HG03558 (cell line): ENCODE measurements around the gene RRAS.

Experiments used
- ATAC-seq: cut with Tn5 transposase; IDR thresholded peaks from one replicate; pipeline ENCODE4 v1.9.1; 2021; ENCODE audit warnings: moderate number of reproducible peaks; ENCODE audit not compliant: unreplicated experiment; ENCODE audit errors: extremely low read depth

RRAS gene

DNA sequence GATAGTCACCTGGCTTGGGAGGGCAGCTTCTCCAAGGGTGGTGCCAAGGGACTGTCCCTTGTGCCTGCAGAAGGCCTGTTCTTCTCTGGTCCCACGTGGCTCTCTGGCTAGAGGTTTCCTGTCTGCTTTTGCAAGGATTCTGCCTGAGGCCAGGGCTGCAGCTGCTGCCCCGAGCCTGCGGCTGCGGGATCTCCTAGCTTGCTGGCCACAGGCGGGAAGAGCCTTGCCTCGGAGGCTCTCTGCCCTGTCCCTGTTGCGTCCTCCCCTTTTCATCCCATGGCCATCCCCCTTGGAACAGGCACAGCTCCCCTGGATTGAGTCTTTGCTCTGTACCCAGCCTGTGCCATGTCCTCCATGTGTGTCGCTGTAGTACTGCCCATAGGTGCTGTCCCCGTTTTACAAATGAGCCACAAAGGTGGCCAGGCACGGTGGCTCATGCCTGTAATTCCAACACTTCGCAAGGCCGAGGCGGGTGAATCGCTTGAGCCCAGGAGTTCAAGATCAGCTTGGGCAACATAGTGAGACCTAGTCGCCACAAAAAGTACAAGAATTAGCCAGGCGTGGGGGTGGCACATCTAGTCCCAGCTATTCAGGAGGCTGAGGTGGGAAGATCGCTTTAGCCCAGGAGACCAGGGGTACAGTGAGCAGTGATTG lies 16.6 kb upstream of the RRAS start:
- no peak for ATAC-seq

DNA sequence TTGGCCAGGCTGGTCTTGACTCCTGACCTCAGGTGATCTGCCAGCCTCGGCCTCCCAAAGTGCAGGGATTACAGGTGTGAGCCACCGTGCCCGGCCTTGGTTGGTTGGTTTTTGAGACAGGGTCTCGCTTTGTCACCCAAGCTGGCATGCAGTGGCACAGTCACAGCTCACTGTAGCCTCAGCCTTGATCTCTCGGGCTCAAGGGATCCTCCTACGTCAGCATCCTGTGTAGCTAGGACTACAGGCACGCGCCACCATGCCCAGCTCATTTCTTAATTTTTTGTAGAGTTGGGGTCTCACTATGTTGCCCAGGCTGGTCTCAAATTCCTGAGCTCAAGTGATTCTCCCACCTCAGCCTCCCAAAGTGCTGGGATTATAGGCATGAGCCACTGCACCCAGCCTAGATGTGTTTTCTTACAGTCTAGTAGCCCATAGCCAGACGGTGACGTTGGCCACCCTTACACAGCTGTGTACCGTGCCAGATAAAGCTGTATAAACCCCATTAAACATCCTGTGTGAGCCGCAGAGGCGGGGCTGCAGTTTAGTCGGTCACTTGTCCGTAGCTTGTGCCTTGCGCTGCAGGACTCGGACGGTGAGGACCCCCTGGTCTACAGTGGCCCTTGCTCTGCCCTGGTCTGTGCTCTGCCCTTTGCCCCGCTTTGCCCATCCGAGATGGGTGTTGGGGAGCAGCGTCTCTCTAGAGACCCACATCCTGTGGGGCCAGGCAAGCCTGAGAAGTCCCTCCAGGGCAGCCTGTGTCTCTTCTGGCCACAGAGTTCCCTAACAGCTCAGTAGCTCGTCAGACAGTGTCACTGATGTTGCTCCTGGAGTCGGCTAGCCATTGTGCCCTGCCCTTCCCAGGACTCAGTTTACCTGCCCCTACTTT lies 15.9 kb upstream of the RRAS start:
- no peak for ATAC-seq

DNA sequence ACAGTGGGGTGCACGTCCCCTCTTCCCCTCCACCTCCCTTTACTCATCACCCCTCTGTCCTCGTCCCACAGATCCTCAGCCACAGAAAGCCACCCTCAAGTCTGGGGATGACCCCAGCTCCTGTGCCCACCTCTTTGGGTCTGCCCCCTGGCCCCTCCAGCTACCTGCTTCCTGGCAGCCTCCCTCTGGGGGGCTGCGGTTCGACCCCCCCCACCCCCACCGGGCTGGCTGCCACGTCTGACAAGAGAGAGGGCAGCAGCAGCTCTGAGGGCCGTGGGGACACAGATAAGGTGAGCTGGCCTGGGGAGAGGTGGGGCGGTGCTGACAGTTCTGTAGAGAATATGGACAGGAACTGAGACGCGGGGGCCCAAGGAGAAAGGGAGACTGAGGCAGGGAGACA lies 14.6 kb upstream of the RRAS start:
- no peak for ATAC-seq

DNA sequence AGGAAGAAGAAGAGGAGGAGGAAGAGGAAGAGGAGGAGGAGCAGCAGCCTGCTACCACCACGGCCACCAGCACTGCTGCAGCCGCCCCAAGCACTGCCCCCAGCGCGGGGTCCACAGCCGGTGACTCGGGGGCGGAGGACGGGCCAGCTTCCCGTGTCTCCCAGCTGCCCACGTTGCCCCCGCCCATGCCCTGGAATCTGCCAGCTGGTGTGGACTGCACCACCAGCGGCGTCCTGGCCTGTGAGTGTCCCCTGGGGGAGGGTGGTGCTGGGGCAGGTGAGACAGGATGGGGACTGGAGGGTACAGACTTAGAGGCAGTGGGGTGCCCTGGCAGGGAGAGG lies 13.5 kb upstream of the RRAS start:
- ATAC-seq, result no peak

DNA sequence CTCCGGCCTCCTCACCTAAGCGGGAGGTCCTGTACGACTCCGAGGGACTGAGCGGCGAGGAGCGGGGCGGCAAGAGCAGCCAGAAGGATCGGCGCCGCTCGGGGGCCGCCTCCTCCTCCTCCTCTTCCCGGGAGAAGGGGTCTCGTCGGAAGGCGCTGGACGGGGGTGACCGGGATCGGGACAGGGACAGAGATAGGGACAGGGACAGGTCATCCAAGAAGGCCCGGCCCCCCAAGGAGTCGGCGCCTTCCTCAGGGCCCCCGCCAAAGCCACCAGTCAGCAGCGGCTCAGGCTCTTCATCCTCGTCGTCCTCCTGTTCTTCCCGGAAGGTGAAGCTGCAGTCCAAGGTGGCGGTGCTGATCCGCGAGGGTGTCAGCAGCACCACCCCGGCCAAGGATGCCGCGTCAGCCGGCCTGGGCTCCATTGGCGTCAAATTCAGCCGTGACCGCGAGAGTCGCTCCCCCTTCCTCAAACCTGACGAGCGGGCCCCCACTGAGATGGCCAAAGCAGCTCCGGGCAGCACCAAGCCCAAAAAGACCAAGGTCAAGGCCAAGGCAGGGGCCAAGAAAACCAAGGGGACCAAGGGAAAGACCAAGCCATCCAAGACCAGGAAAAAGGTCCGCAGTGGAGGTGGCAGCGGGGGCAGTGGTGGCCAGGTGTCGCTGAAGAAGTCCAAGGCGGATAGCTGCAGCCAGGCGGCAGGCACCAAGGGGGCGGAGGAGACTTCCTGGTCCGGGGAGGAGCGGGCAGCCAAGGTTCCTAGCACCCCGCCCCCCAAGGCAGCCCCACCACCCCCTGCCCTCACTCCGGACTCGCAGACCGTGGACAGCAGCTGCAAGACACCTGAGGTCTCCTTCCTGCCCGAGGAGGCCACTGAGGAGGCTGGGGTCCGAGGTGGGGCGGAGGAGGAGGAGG lies 12.9 kb upstream of the RRAS start:
- ATAC-seq, result no peak

DNA sequence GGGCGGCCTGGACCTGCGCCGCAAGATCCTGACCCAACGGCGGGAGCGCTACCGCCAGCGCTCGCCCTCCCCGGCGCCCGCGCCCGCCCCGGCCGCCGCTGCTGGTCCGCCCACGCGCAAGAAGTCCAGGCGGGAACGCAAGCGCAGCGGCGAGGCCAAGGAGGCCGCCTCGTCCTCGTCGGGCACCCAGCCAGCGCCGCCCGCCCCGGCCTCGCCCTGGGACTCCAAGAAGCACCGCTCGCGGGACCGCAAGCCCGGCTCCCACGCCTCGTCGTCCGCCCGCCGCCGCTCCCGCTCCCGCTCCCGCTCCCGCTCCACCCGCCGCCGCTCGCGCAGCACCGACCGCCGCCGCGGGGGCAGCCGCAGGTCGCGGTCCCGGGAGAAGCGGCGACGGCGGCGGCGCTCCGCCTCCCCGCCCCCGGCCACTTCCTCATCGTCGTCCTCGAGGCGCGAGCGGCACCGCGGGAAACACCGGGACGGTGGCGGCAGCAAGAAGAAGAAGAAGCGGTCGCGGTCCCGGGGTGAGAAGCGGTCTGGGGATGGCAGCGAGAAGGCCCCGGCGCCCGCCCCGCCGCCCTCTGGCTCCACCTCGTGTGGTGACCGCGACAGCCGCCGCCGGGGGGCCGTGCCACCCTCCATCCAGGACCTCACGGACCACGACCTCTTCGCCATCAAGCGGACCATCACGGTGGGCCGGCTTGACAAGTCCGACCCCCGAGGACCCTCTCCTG lies 12.0 kb upstream of the RRAS start:
- ATAC-seq, result no peak

DNA sequence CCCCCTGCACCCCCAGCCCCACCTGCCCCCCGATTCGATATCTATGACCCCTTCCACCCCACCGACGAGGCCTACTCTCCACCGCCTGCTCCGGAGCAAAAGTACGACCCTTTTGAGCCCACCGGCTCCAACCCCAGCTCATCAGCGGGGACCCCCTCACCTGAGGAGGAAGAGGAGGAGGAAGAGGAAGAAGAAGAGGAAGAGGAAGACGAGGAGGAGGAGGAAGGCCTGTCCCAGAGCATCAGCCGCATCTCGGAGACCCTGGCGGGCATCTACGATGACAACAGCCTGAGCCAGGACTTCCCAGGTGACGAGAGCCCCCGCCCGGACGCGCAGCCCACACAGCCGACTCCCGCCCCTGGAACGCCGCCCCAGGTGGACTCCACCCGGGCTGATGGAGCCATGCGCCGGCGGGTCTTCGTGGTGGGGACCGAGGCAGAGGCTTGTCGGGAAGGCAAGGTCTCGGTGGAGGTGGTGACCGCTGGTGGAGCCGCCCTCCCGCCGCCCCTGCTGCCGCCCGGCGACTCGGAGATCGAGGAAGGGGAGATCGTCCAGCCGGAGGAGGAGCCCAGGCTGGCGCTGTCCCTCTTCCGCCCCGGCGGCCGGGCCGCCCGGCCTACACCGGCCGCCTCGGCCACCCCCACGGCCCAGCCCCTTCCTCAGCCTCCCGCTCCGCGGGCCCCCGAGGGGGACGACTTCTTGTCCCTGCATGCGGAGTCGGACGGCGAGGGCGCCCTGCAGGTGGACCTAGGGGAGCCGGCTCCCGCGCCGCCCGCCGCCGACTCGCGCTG lies 11.3 kb upstream of the RRAS start:
- no peak for ATAC-seq

DNA sequence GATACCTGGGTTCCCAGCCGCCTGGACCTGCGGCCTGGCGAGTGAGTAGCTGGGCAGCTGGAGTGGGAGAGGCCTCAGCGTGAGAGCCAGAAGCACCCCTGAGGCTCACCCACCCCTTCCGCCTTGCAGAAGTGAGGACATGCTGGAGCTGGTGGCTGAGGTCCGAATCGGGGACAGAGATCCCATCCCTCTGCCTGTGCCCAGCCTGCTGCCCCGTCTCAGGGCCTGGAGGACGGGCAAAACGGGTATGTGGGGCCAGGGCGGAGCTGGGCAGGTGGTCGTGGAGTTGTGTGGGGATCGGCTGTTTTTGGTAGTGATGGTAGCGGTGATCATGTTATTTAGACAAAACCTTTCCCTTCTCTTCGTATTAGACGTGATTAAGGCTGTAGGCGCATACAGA lies 6.6 kb upstream of the RRAS start:
- ATAC-seq, result no peak

DNA sequence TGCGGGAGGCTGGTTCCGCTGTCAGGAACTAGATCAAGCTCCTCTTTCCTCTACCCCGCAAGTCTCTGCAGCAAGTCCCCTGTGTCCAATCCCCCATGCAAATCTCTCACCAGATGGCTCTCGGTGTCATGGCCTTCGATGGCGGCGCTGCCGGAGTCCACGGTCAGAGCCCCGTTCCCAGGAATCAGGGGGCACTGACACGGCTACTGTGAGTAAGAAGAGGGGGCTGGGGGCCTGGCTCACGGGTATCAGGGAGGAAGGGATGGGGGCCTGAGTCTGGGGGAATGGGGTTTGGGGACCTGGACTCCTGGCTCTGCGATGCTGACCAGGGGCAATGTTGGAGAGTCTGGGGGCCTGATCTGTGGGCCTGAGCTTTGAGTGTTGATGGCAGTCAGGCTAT lies 6.1 kb upstream of the RRAS start:
- no peak for ATAC-seq

DNA sequence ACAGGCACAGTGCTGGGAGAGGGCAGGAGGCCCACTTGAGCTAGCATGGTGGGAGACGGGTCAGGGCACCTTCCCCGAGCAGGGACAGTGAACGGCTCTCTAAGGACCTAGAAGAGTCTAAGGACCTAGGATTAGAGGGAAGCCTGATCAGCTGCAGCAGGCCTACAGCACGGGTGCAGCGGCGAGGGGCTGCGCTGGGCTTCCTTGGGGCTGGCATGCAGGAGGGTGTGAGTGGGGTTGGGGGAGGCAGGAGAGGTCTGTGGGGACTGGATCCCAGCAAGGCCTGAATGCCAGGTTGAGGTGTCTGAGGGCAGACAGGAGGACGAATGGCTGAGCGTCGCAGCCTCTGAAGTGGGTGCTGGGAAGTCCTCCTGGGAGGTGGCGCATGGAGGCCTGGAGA lies 5.6 kb upstream of the RRAS start:
- no peak for ATAC-seq

DNA sequence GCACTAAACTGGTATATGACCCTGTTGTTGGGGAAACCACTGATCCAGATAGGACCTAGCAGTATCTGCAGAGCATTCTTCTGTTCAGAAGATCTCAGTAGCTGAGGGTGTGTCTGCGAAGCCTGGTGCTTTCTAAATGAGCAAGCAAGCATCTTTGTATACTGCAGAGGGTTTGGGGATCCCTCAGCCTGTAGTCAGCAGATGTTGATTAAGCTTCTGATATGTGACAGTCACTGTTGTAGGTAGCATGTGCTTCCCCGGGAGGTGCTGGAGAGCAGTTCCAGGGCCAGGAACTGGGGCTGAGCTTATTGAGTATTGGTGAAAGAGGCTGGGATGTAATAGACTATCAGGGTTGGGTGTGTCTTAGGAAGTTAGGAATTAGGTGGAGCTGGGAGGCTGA lies 3.5 kb upstream of the RRAS start:
- no peak for ATAC-seq

DNA sequence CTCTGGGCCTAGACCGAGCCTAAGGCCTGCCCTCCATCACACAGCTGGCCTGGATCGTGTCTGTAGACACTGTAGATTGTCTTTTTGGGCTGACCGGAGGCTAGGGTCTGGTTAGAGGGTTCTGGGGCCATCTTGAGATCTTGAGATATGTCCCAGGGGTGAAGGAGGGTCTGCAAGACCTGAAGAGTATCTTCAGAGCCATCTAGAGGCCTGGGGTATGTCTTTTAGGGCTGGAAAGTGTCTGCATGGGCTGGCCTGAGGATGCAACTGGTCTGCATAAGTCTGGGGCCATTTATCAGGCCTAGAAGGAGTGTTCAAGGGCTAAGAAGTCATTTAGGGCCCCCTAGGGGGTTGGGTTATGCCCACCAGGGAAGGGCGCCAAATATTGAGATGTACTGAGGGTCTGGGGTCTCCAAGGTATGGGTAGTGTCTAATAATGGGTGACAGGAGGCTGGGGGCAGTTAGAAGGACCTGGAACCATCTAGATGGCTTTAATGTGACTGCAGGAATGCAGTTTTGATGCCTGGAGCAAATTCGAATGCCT lies 2.6 kb upstream of the RRAS start:
- ATAC-seq, result no peak

DNA sequence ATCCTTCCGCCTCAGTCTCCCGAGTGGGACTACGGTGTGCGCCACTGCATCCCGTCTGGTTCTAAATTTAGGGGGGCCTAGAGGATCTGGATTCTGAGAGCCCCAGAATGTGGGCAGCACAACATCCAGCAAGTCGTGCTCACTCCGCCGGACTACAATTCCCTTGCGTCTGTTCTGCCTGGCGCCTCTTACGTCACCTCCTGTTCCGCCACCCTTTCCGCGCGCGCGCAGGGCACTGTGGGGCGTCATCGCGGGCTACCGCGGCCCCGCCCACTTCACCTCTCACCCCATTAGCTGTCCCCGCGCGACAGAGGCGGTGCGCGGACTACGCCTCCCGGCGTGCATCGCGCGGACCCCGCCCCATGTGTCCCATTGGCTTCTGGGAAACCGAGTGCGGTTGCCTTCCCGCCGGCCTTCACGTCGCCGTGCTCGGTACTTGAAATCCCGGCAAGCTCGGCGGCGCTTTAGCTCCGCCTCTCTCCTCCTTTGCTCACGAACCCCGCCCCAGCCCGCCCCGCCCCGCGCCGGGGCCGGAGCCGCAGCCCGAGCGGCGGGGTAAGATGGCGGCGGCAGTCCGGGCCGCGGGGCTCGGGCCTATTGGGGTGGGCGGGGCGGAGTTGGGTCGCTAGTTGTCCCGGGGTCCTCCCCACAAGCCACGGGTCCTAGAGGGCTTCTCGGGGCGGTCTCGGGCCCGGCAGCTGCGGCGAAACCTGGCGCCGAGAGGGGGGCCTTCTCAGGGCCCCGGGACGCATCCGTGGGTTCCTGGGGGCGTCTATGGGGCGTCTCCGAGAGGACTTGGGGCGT lies 1.9 kb upstream of the RRAS start, which contains the start of gene SCAF1:
Gene SCAF1, plus strand, starts transcription at position 522 of the 804 bp plus-strand sequence. CDS start 2,818 bp downstream, outside the sequence.
- ATAC-seq, result peak; percentile 30

DNA sequence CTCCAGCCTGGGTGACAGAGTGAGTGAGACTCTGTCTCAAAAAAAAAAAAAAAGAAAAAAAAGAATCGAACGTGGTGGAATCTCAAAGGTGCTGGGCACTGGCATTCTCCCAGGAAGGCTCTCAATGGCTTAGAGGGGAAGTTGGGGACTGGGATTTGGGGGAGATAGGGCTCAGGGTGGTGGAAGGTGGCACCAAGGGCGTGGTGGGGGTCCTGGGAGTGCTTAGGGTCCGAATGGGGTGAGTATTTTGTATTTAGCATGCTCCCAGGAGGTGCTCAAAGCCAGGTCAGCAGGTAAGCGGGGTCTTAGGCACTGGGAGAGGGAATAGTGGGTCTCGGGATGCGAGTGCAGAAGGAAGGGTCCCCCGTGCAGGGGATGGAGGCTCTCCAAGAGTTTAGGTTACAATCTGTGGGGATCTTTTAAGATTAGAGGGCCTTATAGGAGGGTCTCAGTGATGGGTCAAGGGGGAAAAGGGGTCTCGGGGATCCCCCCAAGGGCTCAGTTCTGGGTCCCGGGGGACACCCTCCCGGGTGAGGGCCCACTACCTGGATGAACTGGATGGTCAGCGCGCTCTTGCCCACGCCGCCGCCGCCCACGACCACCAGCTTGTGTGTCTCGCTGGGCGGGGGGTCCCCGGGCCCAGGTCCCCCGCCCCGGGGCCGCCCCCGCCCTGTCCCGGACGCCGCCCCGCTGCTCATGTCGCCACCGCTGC lies 386 bp downstream of the RRAS start:
- no peak for ATAC-seq

DNA sequence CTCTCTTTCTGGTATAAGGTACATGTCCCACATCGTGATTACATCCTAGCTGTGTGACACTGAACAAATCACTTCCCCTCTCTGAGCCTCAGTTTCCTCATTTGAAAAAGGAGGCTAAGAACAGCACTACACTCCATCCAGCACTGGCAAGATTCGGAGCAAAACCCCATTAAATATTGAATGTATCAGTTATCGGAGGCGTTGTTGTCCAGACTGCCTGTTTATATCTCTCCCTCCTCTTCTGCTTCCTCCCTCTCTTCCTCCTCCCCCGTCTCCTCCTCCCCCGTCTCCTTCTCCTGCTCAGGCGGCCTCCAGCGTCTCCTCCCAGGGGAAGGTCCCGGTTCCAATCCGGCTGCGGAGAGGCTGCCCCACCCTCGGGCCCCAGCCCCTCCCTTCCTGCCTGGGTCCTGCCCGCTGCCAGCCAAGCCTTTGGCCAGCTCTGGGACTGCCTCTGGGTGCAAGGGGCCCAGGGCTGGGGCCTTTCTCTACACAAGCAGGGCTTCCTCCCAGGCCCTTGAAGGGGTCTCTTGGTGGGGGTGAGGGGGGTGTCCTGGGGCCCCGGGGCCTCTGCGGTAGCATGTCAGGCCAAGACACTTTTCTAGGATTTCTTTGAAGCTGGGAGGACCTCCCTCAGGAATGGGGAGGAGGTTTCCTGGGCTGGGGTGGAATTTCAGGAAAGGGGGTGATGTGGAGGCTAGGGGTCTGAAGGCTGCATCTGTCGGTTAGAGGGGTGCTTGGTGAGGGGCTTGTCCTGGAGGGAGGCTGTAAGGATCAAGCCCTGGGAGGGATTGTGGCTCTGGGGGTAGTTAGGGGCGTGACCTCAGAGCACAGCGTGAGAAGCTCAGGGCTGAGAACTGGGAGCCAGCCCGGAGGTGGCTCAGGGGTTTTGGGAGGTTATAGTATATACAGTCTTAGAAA lies 1.9 kb downstream of the RRAS start:
- ATAC-seq, result no peak

DNA sequence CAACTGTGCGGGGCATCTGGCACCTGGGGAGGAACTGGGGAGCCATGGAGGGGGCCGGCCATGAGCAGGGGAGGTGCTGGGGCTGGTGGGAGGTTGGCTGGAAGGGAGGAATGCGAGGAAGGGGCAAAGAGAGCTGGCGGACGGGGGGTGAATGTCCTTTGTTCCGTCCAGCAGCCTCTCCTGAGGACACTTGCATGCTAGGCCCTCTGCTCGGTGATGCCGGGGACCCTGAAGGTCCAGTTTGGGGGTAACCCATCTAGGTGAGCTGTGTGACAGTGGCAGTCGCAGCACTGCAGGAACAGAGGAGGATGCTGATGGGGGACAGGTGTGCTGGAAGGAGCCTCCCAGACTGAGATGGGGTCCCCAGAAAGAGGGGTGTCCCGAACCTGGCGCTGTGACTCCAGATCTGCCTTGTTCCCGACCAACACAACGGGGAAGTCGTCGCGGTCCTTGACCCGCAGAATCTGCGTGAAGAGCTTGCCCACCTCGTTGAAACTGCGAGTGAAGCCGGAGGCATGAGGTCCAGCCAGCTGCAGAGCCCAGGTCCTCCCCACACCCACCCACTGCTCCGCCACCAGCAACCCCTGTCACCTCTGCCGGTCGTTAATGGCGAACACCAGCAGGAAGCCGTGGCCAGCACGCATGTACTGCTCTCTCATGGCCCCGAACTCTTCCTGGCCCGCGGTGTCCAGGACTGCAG lies 3.6 kb downstream of the RRAS start:
- ATAC-seq, result no peak
